ENCODE results near the gene HAPSTR1.

The HAPSTR1 gene

DNA sequence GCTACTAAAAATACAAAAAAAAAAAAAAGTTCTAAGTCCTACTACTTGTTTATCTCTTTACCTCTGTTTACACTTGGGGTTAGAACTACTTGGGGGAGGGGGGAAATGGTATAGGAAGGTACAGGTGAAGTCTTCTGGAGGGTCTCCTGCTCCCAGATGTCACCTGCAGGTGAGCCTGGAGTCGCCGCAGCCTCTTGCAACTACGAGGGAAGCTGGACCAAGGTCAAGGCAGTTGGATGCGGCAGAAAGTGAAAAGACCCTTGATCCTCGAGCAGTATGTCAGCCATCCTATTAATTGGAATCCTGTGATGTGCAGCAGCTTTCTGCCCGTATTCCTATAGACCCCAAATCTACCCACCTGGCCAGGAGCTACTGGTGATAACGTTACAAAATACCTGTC, 33.0 kb downstream of the HAPSTR1 start:
- H3K9ac ChIP-seq (ENCODE audit: low read depth, low read length, poor library complexity, severe bottlenecking), result no peak overlapping the region
- H3K4me1 ChIP-seq (ENCODE audit: insufficient read depth, low read length, poor library complexity, severe bottlenecking), result peaks cover 11% of the 10 kb centered on the region
- H3K36me3 ChIP-seq (ENCODE audit: insufficient read depth, low read length), result no peaks in the 10 kb centered on the region
- no peak overlapping the region for H3K4me3 ChIP-seq (ENCODE audit: low read length, poor library complexity, severe bottlenecking)
- H3K27me3 ChIP-seq (ENCODE audit: insufficient read depth, low read length, poor library complexity, severe bottlenecking), result no peaks in the 10 kb centered on the region
- 0 out of 2 replicates have a peak, but pooled peaks cover 6% of the 10 kb centered on the region for H3K79me2 ChIP-seq (ENCODE audit: insufficient read depth, low read length)
- no peak overlapping the region for H3K4me2 ChIP-seq (ENCODE audit: low read depth, low read length, poor library complexity, severe bottlenecking)
- no peaks in the 10 kb centered on the region for H3K9me2 ChIP-seq (replicated peaks; ENCODE audit: low read depth, low read length)
- H3K9me3 ChIP-seq (ENCODE audit: insufficient read depth, low read depth, low read length), result no peaks in the 10 kb centered on the region
- TF ChIP-seq EZH2phosphoT487 (IDR thresholded peaks at IDR 0.05; ENCODE audit: borderline replicate concordance) (no peak), CTCF (conservative IDR thresholded peaks at IDR 0.05; ENCODE audit: low read length) (no peak)
- peaks cover 6% of the 10 kb centered on the region for H4K20me1 ChIP-seq (ENCODE audit: insufficient read depth, low read length, poor library complexity, severe bottlenecking)
- H2AFZ ChIP-seq (ENCODE audit: low read length), result no peak overlapping the region
- no peaks in the 10 kb centered on the region for H3F3A ChIP-seq (ENCODE audit: low read depth)

GRCh38 chr16:9124908-9125584, 33.6 kb downstream of the HAPSTR1 start:
- Histone ChIP-seq H3K9me3 (ENCODE audit: insufficient read depth, low read depth, low read length) (no peaks in the 10 kb centered on the region), H3K9ac (ENCODE audit: low read depth, low read length, poor library complexity, severe bottlenecking) (no peak overlapping the region), H3K4me1 (ENCODE audit: insufficient read depth, low read length, poor library complexity, severe bottlenecking) (peaks cover 11% of the 10 kb centered on the region), H3K36me3 (ENCODE audit: insufficient read depth, low read length) (no peaks in the 10 kb centered on the region), H3K4me3 (ENCODE audit: low read length, poor library complexity, severe bottlenecking) (no peak overlapping the region), H3F3A (ENCODE audit: low read depth) (no peaks in the 10 kb centered on the region), H3K4me2 (ENCODE audit: low read depth, low read length, poor library complexity, severe bottlenecking) (no peak overlapping the region), H4K20me1 (ENCODE audit: insufficient read depth, low read length, poor library complexity, severe bottlenecking) (peaks cover 2% of the 10 kb centered on the region), H2AFZ (ENCODE audit: low read length) (no peak overlapping the region), H3K9me2 (replicated peaks; ENCODE audit: low read depth, low read length) (no peaks in the 10 kb centered on the region), H3K27me3 (ENCODE audit: insufficient read depth, low read length, poor library complexity, severe bottlenecking) (no peaks in the 10 kb centered on the region), H3K79me2 (ENCODE audit: insufficient read depth, low read length) (0 out of 2 replicates have a peak, but pooled peaks cover under 1% of the 10 kb centered on the region)
- TF ChIP-seq EZH2phosphoT487 (IDR thresholded peaks at IDR 0.05; ENCODE audit: borderline replicate concordance) (no peak), CTCF (conservative IDR thresholded peaks at IDR 0.05; ENCODE audit: low read length) (peak; percentile 31; the same call in 1 of the 2 replicates)

DNA sequence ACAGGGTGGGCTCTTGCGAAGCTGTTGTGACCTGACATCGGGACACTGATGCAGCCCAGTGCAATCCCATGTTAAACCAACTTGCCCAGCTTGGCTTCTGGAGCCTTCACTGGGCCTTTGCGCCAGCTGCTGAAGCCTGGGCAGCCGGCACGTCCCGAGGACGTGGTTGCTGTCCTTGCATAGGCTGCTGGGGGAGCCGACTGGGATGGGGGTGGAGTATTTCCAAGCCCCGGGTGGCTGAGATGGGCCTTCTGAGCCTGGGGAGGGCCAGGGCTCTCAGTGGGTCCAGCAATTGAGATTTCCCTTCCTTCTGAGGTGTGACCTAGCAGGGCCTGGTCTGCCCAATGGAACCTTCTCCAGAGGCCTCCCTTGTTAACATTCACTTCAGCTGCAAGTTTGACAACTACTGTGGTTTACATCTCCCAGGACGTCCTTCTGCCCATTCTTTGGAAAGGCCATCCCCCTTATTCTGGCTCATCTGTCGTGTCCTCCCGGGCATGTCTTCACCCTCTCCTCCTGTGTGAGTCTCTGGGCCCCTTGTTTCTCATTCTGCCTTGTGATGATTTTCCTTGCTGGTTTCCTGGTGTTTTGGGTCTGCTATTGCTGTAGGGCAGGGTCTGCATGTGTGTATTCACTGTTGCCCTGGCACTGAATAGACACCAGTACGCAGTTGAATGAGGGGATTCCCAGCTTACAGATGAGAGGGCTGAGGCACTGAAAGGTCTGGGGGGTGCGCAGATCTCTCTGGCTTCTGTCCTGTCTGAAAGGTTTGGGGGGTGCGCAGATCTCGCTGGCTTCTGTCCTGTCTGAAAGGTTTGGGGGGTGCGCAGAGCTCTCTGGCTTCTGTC, 34.4 kb downstream of the HAPSTR1 start:
- Histone ChIP-seq H3K27me3 (ENCODE audit: insufficient read depth, low read length, poor library complexity, severe bottlenecking) (no peaks in the 10 kb centered on the region), H3K9me3 (ENCODE audit: insufficient read depth, low read depth, low read length) (no peaks in the 10 kb centered on the region), H3F3A (ENCODE audit: low read depth) (no peaks in the 10 kb centered on the region), H2AFZ (ENCODE audit: low read length) (no peak overlapping the region), H3K9ac (ENCODE audit: low read depth, low read length, poor library complexity, severe bottlenecking) (no peak overlapping the region), H3K36me3 (ENCODE audit: insufficient read depth, low read length) (no peaks in the 10 kb centered on the region), H3K4me3 (ENCODE audit: low read length, poor library complexity, severe bottlenecking) (no peak overlapping the region), H3K9me2 (replicated peaks; ENCODE audit: low read depth, low read length) (no peaks in the 10 kb centered on the region), H3K4me1 (ENCODE audit: insufficient read depth, low read length, poor library complexity, severe bottlenecking) (peaks cover 11% of the 10 kb centered on the region), H4K20me1 (ENCODE audit: insufficient read depth, low read length, poor library complexity, severe bottlenecking) (no peaks in the 10 kb centered on the region), H3K79me2 (ENCODE audit: insufficient read depth, low read length) (no peaks in the 10 kb centered on the region), H3K4me2 (ENCODE audit: low read depth, low read length, poor library complexity, severe bottlenecking) (no peak overlapping the region)
- TF ChIP-seq EZH2phosphoT487 (IDR thresholded peaks at IDR 0.05; ENCODE audit: borderline replicate concordance) (no peak), CTCF (conservative IDR thresholded peaks at IDR 0.05; ENCODE audit: low read length) (no peak)

Data from Loucy (cell line).